SH-SY5Y (cell line): Measurements from ENCODE around the gene HPCAL1.

Experiments used
- GATA2 ChIP-seq: IDR thresholded peaks from 2 replicates; pipeline ENCODE4 v1.6.1; 2011; ENCODE audit warnings: mild to moderate bottlenecking, low read depth, low read length
- GATA3 ChIP-seq: IDR thresholded peaks from 2 replicates; pipeline ENCODE4 v1.6.1; 2011; ENCODE audit warnings: low read depth, mild to moderate bottlenecking, low read length, moderate library complexity

DNA sequence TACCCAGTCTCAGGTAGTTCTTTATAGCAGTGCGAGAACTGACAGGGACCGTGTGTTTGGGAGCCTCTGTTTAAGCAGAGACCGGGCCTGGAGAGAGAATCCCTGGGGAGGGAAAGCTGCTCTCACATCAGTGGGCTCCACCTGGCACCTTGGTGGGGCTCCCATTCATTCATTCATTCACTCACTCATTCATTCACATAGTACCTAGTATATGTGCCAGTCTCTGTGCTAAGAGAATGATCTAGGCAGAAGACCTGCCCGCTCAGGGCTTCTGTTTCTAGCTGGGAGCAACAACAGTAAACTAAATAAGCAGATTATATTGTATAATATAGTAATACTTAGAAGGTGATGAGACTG is 17.8 kb downstream of the HPCAL1 start:
- TF ChIP-seq GATA3 (no peak), GATA2 (no peak)
